ENCODE results near the gene BIN1.

DNA sequence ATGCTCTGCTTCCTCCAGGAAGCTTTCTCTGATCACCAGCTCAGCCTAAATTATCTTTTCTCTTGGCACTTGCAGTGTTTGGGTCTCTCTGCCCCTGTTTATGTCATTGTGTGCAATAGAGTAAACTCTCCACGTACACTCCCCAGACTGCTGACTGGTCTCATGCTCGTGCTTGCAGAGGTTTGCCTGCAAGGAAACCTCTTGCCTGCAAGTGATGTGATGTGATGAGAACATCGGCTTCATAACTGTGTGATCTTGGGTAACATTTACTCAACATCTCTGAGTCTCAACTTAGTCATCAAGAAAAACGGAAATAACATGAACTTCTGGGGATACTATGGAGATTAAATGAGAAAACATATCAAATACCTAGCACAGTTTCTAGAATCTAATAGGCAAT, 92.3 kb downstream of the BIN1 start:
- TF ChIP-seq, protein P1, sequence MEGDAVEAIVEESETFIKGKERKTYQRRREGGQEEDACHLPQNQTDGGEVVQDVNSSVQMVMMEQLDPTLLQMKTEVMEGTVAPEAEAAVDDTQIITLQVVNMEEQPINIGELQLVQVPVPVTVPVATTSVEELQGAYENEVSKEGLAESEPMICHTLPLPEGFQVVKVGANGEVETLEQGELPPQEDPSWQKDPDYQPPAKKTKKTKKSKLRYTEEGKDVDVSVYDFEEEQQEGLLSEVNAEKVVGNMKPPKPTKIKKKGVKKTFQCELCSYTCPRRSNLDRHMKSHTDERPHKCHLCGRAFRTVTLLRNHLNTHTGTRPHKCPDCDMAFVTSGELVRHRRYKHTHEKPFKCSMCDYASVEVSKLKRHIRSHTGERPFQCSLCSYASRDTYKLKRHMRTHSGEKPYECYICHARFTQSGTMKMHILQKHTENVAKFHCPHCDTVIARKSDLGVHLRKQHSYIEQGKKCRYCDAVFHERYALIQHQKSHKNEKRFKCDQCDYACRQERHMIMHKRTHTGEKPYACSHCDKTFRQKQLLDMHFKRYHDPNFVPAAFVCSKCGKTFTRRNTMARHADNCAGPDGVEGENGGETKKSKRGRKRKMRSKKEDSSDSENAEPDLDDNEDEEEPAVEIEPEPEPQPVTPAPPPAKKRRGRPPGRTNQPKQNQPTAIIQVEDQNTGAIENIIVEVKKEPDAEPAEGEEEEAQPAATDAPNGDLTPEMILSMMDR (IDR thresholded peaks at IDR 0.05) = no peak
- TF ChIP-seq POLR2A (IDR thresholded peaks at IDR 0.05) = no peak

All from thyroid gland (tissue), 4 donors.